GM19240 (cell line): ENCODE measurements around the gene NTRK2.
A peak's percentile ranks its signal among the peaks of the same experiment; 100 is the strongest.

ENCODE experiments used
- DNase-seq: peaks from one replicate; pipeline ENCODE4 v3.0.0; 2011; ENCODE audit warnings: low spot score; ENCODE audit not compliant: insufficient read length

Gene NTRK2

GRCh38 chr9:84817038-84817437 is 147.5 kb downstream of the NTRK2 start:
- no peak for DNase-seq

GRCh38 chr9:84818791-84819190 is 149.3 kb downstream of the NTRK2 start:
- DNase-seq: no peak

- no peak for DNase-seq
Observed at GRCh38 chr9:84819491-84819991, 150.0 kb downstream of the NTRK2 start.

- no peak for DNase-seq
Observed at GRCh38 chr9:84821431-84821830, 151.9 kb downstream of the NTRK2 start.

GRCh38 chr9:84822589-84823233 is 153.2 kb downstream of the NTRK2 start:
- DNase-seq: no peak

- peak; percentile 21 for DNase-seq
Observed at GRCh38 chr9:84823421-84824271, 154.1 kb downstream of the NTRK2 start.

- DNase-seq: no peak
Observed at GRCh38 chr9:84827216-84827765, 157.8 kb downstream of the NTRK2 start.

- no peak for DNase-seq
Observed at GRCh38 chr9:84828046-84828445, 158.5 kb downstream of the NTRK2 start.

GRCh38 chr9:84829471-84829870 is 159.9 kb downstream of the NTRK2 start:
- DNase-seq: no peak

GRCh38 chr9:84829997-84830696 is 160.6 kb downstream of the NTRK2 start:
- DNase-seq: no peak

- DNase-seq: no peak
Observed at GRCh38 chr9:84831377-84831776, 161.8 kb downstream of the NTRK2 start.

GRCh38 chr9:84832453-84832852 is 162.9 kb downstream of the NTRK2 start:
- DNase-seq: no peak

GRCh38 chr9:84834426-84834825 is 164.9 kb downstream of the NTRK2 start:
- DNase-seq: no peak

GRCh38 chr9:84835745-84836144 is 166.2 kb downstream of the NTRK2 start:
- no peak for DNase-seq

- DNase-seq: no peak
Observed at GRCh38 chr9:84838879-84839278, 169.3 kb downstream of the NTRK2 start.

GRCh38 chr9:84839541-84839940 is 170.0 kb downstream of the NTRK2 start:
- DNase-seq: no peak

GRCh38 chr9:84841931-84842330 is 172.4 kb downstream of the NTRK2 start:
- no peak for DNase-seq

GRCh38 chr9:84843175-84843824 is 173.8 kb downstream of the NTRK2 start:
- no peak for DNase-seq

GRCh38 chr9:84845956-84846900 is 176.7 kb downstream of the NTRK2 start:
- DNase-seq: no peak

GRCh38 chr9:84846906-84847305 is 177.4 kb downstream of the NTRK2 start:
- no peak for DNase-seq
